ENCODE measurements around the gene RFNG. TPM values are rescaled to one million over a fixed set of nuclear protein-coding genes. Genes with fewer than 3 reads are reported as not detected.
"Not testable (repeated sequence)": the region's sequence is repeated elsewhere in the genome, so short reads cannot be mapped to it uniquely, and the experiment has no call there.

RFNG gene
- total RNA-seq, 1 donor from 2014 or later = 43.4 TPM

GRCh38 chr17:82041144-82041814 lies 10.3 kb downstream of the RFNG start:
- Mint-ChIP-seq H3K9me3 (no peaks in the 10 kb centered on the region), H3K4me1 (ENCODE audit: unreplicated experiment) (peaks cover 10% of the 10 kb centered on the region), H3K4me3 (no peak overlapping the region), H3K27ac (no peak overlapping the region), H3K36me3 (no peaks in the 10 kb centered on the region), H3K27me3 (no peaks in the 10 kb centered on the region)
- DNase-seq (ENCODE audit: extremely low spot score, unreplicated experiment) = no peak
- no peak for TF ChIP-seq CTCF (conservative IDR thresholded peaks at IDR 0.05)

- H3K36me3 Mint-ChIP-seq = peaks cover 5% of the 10 kb centered on the region
- peaks cover 17% of the 10 kb centered on the region for H3K4me1 Mint-ChIP-seq (ENCODE audit: unreplicated experiment)
- no peak overlapping the region for H3K27ac Mint-ChIP-seq
- H3K27me3 Mint-ChIP-seq = no peaks in the 10 kb centered on the region
- DNase-seq (ENCODE audit: extremely low spot score, unreplicated experiment) = no peak
- H3K9me3 Mint-ChIP-seq = no peaks in the 10 kb centered on the region
- H3K4me3 Mint-ChIP-seq = no peak overlapping the region
- TF ChIP-seq CTCF (conservative IDR thresholded peaks at IDR 0.05) = no peak
Measured at GRCh38 chr17:82039695-82040299, 11.8 kb downstream of the RFNG start.

GRCh38 chr17:82038796-82039409 lies 12.7 kb downstream of the RFNG start:
- H3K27ac Mint-ChIP-seq; H3K9me3 Mint-ChIP-seq; DNase-seq (ENCODE audit: extremely low spot score, unreplicated experiment); H3K27me3 Mint-ChIP-seq; H3K36me3 Mint-ChIP-seq: not testable (repeated sequence)
- H3K4me1 Mint-ChIP-seq (ENCODE audit: unreplicated experiment) = peaks cover 17% of the 10 kb centered on the region
- H3K4me3 Mint-ChIP-seq = peak overlapping the region; percentile 26

- H3K27me3 Mint-ChIP-seq = no peaks in the 10 kb centered on the region
- DNase-seq (ENCODE audit: extremely low spot score, unreplicated experiment) = no peak
- peak overlapping the region; percentile 84 for H3K4me3 Mint-ChIP-seq
- H3K9me3 Mint-ChIP-seq = no peaks in the 10 kb centered on the region
- no peak for TF ChIP-seq CTCF (conservative IDR thresholded peaks at IDR 0.05)
- H3K4me1 Mint-ChIP-seq (ENCODE audit: unreplicated experiment) = peaks cover 19% of the 10 kb centered on the region
- H3K27ac Mint-ChIP-seq = peak overlapping the region; percentile 87
- peaks cover 5% of the 10 kb centered on the region for H3K36me3 Mint-ChIP-seq
Measured at GRCh38 chr17:82037889-82038195, 13.8 kb downstream of the RFNG start.

- H3K4me1 Mint-ChIP-seq (ENCODE audit: unreplicated experiment) = peaks cover 21% of the 10 kb centered on the region
- H3K27ac Mint-ChIP-seq = peak within 1 kb of the TSS; percentile 87
- peak within 1 kb of the TSS; percentile 84 for H3K4me3 Mint-ChIP-seq
- no peaks in the 10 kb centered on the region for H3K27me3 Mint-ChIP-seq
- H3K36me3 Mint-ChIP-seq = peaks cover 5% of the 10 kb centered on the region
- DNase-seq (ENCODE audit: extremely low spot score, unreplicated experiment) = peak; percentile 97
- H3K9me3 Mint-ChIP-seq = no peaks in the 10 kb centered on the region
- peak; percentile 88 for TF ChIP-seq CTCF (conservative IDR thresholded peaks at IDR 0.05)
Measured at GRCh38 chr17:82037092-82037888, 14.3 kb downstream of the RFNG start, which contains the start of gene DCXR. Gene DCXR, minus strand, starts transcription at chr17:82037697. Its CDS starts 15 bp downstream, at chr17:82037682.
